ENCODE measurements around the gene CLASRP. TPM values are rescaled to one million over a fixed set of nuclear protein-coding genes. Genes with fewer than 3 reads are reported as not detected.

The CLASRP gene
- total RNA-seq, 4 donors from 2014 or later: 28.8 to 121 (median 91.5) TPM

- peaks cover 25 to 26% of the 10 kb centered on the region in 2 donors for H3K4me1 ChIP-seq
- intact Hi-C loops (cut with DNase I; ENCODE audit: low total_unique reads) (no loop called here), in situ Hi-C loops (cut with MboI; ENCODE audit: low sequenced_read_pairs in 4 of 4) (no loop called here)
- no peak for TF ChIP-seq POLR2A (IDR thresholded peaks at IDR 0.05)
- TF ChIP-seq CTCF (IDR thresholded peaks at IDR 0.05 in 4 of 5, conservative IDR thresholded peaks at IDR 0.05 in 1 of 5): no peak
- ATAC-seq (no peak), DNase-seq (no peak)
- no peaks in the 10 kb centered on the region for H3K27me3 ChIP-seq
- no peaks in the 10 kb centered on the region for H3K9me3 ChIP-seq
- no peak overlapping the region for H3K27ac ChIP-seq
- peaks cover 0 to 48% of the 10 kb centered on the region in 2 donors for H3K36me3 ChIP-seq
- no peak overlapping the region for H3K4me3 ChIP-seq
Measured at GRCh38 chr19:45051929-45052579, 13.2 kb downstream of the CLASRP start.

GRCh38 chr19:45056831-45057230, 18.0 kb downstream of the CLASRP start:
- in situ Hi-C loops (cut with MboI; ENCODE audit: low sequenced_read_pairs in 4 of 4) (no loop called here), intact Hi-C loops (cut with DNase I; ENCODE audit: low total_unique reads) (no loop called here)
- no peaks in the 10 kb centered on the region for H3K4me1 ChIP-seq
- DNase-seq (no peak), ATAC-seq (no peak)
- no peaks in the 10 kb centered on the region for H3K9me3 ChIP-seq
- TF ChIP-seq POLR2A (IDR thresholded peaks at IDR 0.05): no peak
- H3K4me3 ChIP-seq: no peak overlapping the region
- H3K27me3 ChIP-seq: no peaks in the 10 kb centered on the region
- no peak overlapping the region for H3K27ac ChIP-seq
- peaks cover 0 to 91% of the 10 kb centered on the region in 2 donors for H3K36me3 ChIP-seq

GRCh38 chr19:45057444-45057843, 18.6 kb downstream of the CLASRP start:
- DNase-seq (no peak), ATAC-seq (no peak)
- Histone ChIP-seq H3K9me3 (no peaks in the 10 kb centered on the region), H3K4me1 (no peaks in the 10 kb centered on the region), H3K27ac (no peak overlapping the region), H3K27me3 (no peaks in the 10 kb centered on the region), H3K4me3 (no peak overlapping the region), H3K36me3 (peaks cover 0 to 91% of the 10 kb centered on the region in 2 donors)
- TF ChIP-seq CTCF (IDR thresholded peaks at IDR 0.05 in 4 of 5, conservative IDR thresholded peaks at IDR 0.05 in 1 of 5) (no peak), POLR2A (IDR thresholded peaks at IDR 0.05) (no peak)
- intact Hi-C loops (cut with DNase I; ENCODE audit: low total_unique reads): no loop called here
- in situ Hi-C loops (cut with MboI; ENCODE audit: low sequenced_read_pairs in 4 of 4): no loop called here

- H3K36me3 ChIP-seq: peaks cover 0 to 89% of the 10 kb centered on the region in 2 donors
- DNase-seq: no peak
- H3K9me3 ChIP-seq: no peaks in the 10 kb centered on the region
- H3K4me3 ChIP-seq: no peak overlapping the region
- H3K27me3 ChIP-seq: no peaks in the 10 kb centered on the region
- in situ Hi-C loops (cut with MboI; ENCODE audit: low sequenced_read_pairs in 4 of 4): no loop called here
- no peak overlapping the region for H3K27ac ChIP-seq
- TF ChIP-seq POLR2A (IDR thresholded peaks at IDR 0.05) (no peak), CTCF (IDR thresholded peaks at IDR 0.05 in 4 of 5, conservative IDR thresholded peaks at IDR 0.05 in 1 of 5) (no peak)
- no peaks in the 10 kb centered on the region for H3K4me1 ChIP-seq
- intact Hi-C loops (cut with DNase I; ENCODE audit: low total_unique reads): no loop called here
- no peak for ATAC-seq
Measured at GRCh38 chr19:45058622-45059159, 19.8 kb downstream of the CLASRP start.

- TF ChIP-seq CTCF (IDR thresholded peaks at IDR 0.05 in 4 of 5, conservative IDR thresholded peaks at IDR 0.05 in 1 of 5): peak; percentile 80 to 86 (median 84)
- TF ChIP-seq POLR2A (IDR thresholded peaks at IDR 0.05): no peak
Measured at GRCh38 chr19:45059258-45059965, 20.6 kb downstream of the CLASRP start.

More at GRCh38 chr19:45059258-45059965, 20.6 kb downstream of the CLASRP start:
- DNase-seq (peak; percentile 17 to 66), ATAC-seq (peak; percentile 64 to 78)
- in situ Hi-C loops (cut with MboI; ENCODE audit: low sequenced_read_pairs in 4 of 4): no loop called here
- Histone ChIP-seq H3K4me3 (no peak overlapping the region), H3K36me3 (peaks cover 0 to 96% of the 10 kb centered on the region in 2 donors), H3K9me3 (no peaks in the 10 kb centered on the region), H3K4me1 (no peaks in the 10 kb centered on the region), H3K27me3 (no peaks in the 10 kb centered on the region), H3K27ac (no peak overlapping the region)
- intact Hi-C loops (cut with DNase I; ENCODE audit: low total_unique reads): no loop called here

All from gastrocnemius medialis (tissue), 4 donors.